Sigmoid colon (tissue), 4 donors: ENCODE measurements around the gene TMCC3.

Experiments used
- EP300 ChIP-seq, 4 donors: sonication (generic); formaldehyde crosslinking; IDR thresholded peaks; one replicate each; pipeline ENCODE4 v1.6.1; 2017; ENCODE audit warnings: antibody characterized with exemption in 4 of 4
- POLR2AphosphoS5 ChIP-seq, 4 donors: sonication (generic); formaldehyde crosslinking; IDR thresholded peaks; one replicate each; pipeline ENCODE4 v1.6.1; 2017; ENCODE audit warnings: antibody characterized with exemption in 4 of 4
- TF ChIP-seq, protein P1 (sequence below), 4 experiments: fragments of 450-650 bp in 3 of 4; fragments of 200-600 bp in 1 of 4; IDR thresholded peaks; one replicate each; pipeline ENCODE4 v1.5.1; 2016 to 2019; ENCODE audit warnings: antibody characterized with exemption in 4 of 4, mild to moderate bottlenecking in 3 of 4, moderate library complexity in 2 of 4

DNA sequence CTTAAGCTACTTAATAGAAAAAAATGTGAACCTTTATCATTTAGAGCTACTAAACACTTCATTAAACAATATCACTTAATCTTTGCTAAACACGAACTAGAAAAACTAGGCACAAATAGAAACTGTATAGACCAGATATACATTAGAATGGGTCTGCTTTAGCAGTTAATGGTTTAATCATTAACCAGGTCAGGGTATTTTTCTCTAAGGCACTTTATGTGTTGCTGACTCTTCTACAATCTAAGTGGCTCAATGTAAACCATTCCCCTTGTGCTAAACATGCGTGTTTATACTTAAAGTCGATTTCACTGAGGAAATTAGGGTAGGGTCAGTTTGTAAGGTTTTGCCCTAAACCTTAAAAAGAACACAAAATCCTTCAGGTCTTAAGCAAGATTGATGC lies 29.7 kb downstream of the TMCC3 start:
- TF ChIP-seq EP300 (IDR thresholded peaks at IDR 0.05): no peak
- no peak for TF ChIP-seq POLR2AphosphoS5 (IDR thresholded peaks at IDR 0.05)
- TF ChIP-seq, protein P1, sequence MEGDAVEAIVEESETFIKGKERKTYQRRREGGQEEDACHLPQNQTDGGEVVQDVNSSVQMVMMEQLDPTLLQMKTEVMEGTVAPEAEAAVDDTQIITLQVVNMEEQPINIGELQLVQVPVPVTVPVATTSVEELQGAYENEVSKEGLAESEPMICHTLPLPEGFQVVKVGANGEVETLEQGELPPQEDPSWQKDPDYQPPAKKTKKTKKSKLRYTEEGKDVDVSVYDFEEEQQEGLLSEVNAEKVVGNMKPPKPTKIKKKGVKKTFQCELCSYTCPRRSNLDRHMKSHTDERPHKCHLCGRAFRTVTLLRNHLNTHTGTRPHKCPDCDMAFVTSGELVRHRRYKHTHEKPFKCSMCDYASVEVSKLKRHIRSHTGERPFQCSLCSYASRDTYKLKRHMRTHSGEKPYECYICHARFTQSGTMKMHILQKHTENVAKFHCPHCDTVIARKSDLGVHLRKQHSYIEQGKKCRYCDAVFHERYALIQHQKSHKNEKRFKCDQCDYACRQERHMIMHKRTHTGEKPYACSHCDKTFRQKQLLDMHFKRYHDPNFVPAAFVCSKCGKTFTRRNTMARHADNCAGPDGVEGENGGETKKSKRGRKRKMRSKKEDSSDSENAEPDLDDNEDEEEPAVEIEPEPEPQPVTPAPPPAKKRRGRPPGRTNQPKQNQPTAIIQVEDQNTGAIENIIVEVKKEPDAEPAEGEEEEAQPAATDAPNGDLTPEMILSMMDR (IDR thresholded peaks at IDR 0.05): no peak
